Measurements from ENCODE around the gene TOB1.

DNA sequence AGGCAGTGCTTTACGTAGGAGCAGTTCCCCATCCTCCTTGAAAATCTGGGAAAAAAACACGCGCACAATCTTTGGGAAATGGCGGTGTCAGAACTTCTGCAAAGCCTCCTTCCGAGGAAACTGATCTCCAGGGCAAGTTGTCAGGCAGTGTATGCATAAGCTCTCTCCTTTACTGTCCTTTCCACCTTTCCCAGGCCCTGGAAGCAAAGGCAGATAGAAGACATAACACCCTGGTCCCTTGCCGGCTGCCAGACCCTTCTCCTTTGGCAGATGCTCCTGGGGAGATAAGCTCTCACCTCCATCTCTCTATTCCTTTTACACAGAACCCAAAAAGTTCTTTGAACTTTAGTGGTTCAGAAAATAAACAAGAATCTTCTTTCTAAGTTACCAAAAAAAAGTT is 12.4 kb downstream of the TOB1 start:
- TF ChIP-seq, protein P1, sequence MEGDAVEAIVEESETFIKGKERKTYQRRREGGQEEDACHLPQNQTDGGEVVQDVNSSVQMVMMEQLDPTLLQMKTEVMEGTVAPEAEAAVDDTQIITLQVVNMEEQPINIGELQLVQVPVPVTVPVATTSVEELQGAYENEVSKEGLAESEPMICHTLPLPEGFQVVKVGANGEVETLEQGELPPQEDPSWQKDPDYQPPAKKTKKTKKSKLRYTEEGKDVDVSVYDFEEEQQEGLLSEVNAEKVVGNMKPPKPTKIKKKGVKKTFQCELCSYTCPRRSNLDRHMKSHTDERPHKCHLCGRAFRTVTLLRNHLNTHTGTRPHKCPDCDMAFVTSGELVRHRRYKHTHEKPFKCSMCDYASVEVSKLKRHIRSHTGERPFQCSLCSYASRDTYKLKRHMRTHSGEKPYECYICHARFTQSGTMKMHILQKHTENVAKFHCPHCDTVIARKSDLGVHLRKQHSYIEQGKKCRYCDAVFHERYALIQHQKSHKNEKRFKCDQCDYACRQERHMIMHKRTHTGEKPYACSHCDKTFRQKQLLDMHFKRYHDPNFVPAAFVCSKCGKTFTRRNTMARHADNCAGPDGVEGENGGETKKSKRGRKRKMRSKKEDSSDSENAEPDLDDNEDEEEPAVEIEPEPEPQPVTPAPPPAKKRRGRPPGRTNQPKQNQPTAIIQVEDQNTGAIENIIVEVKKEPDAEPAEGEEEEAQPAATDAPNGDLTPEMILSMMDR (IDR thresholded peaks at IDR 0.05; ENCODE audit: insufficient read depth, low read length, poor library complexity, severe bottlenecking): no peak
- no peak for TF ChIP-seq EZH2phosphoT487 (conservative IDR thresholded peaks at IDR 0.05; ENCODE audit: low read length)

All from SU-DHL-6 (cell line).